BE2C (cell line): ENCODE data around the gene ENKD1.
A peak's percentile ranks its signal among the peaks of the same experiment; 100 is the strongest.

Source experiments
- DNase-seq: peaks from one replicate; pipeline ENCODE4 v3.0.0-alpha.2; 2020
- H3K27me3 ChIP-seq: fragments of 250-450 bp; sonication (Bioruptor Pico); 2 replicates; pipeline ENCODE4 v1.5.1; 2020; ENCODE audit warnings: mild to moderate bottlenecking
- H3K36me3 ChIP-seq: fragments of 250-450 bp; sonication (Bioruptor Pico); 2 replicates; pipeline ENCODE4 v1.5.1; 2020; ENCODE audit warnings: mild to moderate bottlenecking
- H3K4me1 ChIP-seq: fragments of 250-450 bp; sonication (Bioruptor Pico); 2 replicates; pipeline ENCODE4 v1.5.1; 2020
- H3K4me3 ChIP-seq: 2 replicates; pipeline ENCODE4 v1.5.1; 2011; ENCODE audit warnings: low read depth, low read length
- H3K9me3 ChIP-seq: fragments of 250-450 bp; sonication (Bioruptor Pico); 2 replicates; pipeline ENCODE4 v1.5.1; 2020
- CTCF ChIP-seq: IDR thresholded peaks from 2 replicates; pipeline ENCODE4 v1.5.1; 2012; ENCODE audit warnings: mild to moderate bottlenecking, low read depth, low read length

The ENKD1 gene

GRCh38 chr16:67655363-67655762, 11.2 kb downstream of the ENKD1 start:
- Histone ChIP-seq H3K4me1 (peaks cover 2% of the 10 kb centered on the region; the same call in 1 of the 2 replicates), H3K9me3 (no peaks in the 10 kb centered on the region), H3K27me3 (no peaks in the 10 kb centered on the region), H3K4me3 (no peak overlapping the region), H3K36me3 (peaks cover 19% of the 10 kb centered on the region)
- no peak for DNase-seq
- TF ChIP-seq CTCF, result no peak

- H3K27me3 ChIP-seq, result no peaks in the 10 kb centered on the region
- peaks cover 19% of the 10 kb centered on the region for H3K36me3 ChIP-seq
- peaks cover 2% of the 10 kb centered on the region; the same call in 1 of the 2 replicates for H3K4me1 ChIP-seq
- H3K9me3 ChIP-seq, result no peaks in the 10 kb centered on the region
- TF ChIP-seq CTCF, result no peak
- peak overlapping the region; percentile 91; the same call in 1 of the 2 replicates for H3K4me3 ChIP-seq
- peak; percentile 13 for DNase-seq
Measured at GRCh38 chr16:67654403-67654911, 12.1 kb downstream of the ENKD1 start.

- TF ChIP-seq CTCF, result no peak
- Histone ChIP-seq H3K4me3 (peak overlapping the region; percentile 91), H3K27me3 (no peaks in the 10 kb centered on the region), H3K4me1 (peaks cover 2% of the 10 kb centered on the region; the same call in 1 of the 2 replicates), H3K9me3 (no peaks in the 10 kb centered on the region), H3K36me3 (peaks cover 19% of the 10 kb centered on the region)
- DNase-seq, result no peak
Measured at GRCh38 chr16:67653789-67654402, 12.7 kb downstream of the ENKD1 start.

- Histone ChIP-seq H3K9me3 (no peaks in the 10 kb centered on the region), H3K36me3 (peaks cover 19% of the 10 kb centered on the region), H3K27me3 (no peaks in the 10 kb centered on the region), H3K4me3 (peak overlapping the region; percentile 91), H3K4me1 (peaks cover 2% of the 10 kb centered on the region; the same call in 1 of the 2 replicates)
- peak; percentile 74 for DNase-seq
- TF ChIP-seq CTCF, result peak; percentile 23; the same call in 1 of the 2 replicates
Measured at GRCh38 chr16:67653128-67653788, 13.3 kb downstream of the ENKD1 start.

GRCh38 chr16:67652578-67653127, 13.9 kb downstream of the ENKD1 start:
- TF ChIP-seq CTCF, result no peak
- H3K9me3 ChIP-seq, result no peaks in the 10 kb centered on the region
- peaks cover 2% of the 10 kb centered on the region; the same call in 1 of the 2 replicates for H3K4me1 ChIP-seq
- no peaks in the 10 kb centered on the region for H3K27me3 ChIP-seq
- H3K4me3 ChIP-seq, result peak overlapping the region; percentile 91
- peak; percentile 63 for DNase-seq
- peaks cover 19% of the 10 kb centered on the region for H3K36me3 ChIP-seq
